ENCODE data around the gene PLA2R1.

Gene PLA2R1

DNA sequence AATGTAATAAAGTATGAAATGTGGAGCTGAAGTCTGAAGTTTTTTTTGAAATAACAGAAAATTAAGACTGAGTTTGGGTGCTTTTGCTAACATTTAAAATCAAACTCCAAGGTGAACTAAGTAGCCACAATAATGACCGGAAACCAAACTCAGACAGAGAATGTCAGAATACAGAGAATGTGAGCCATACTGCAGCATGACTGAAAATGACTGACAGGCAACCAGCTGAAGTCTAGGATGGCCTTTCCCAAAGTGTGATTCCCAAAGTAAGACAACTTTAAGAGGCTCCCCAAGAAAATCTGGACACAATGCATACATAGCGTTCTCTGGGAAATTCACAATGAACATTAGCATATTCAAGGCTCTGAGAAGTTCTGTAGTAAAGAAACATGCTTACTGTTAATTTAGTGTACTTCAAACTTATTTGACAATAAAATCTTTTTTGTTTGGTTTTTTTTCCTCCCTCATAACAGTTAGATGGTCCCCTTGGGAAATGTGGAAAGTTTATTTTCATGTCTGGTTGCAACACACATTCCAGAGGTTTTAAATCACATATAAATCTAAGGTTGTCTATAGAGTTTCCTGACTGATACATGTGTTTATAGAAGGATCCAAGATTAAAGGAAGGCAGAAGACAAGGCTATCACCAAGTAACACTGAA lies 28.6 kb downstream of the PLA2R1 start:
- DNase-seq (ENCODE audit: extremely low read depth in 1 of 2, low read depth in 1 of 2) = no peak

DNA sequence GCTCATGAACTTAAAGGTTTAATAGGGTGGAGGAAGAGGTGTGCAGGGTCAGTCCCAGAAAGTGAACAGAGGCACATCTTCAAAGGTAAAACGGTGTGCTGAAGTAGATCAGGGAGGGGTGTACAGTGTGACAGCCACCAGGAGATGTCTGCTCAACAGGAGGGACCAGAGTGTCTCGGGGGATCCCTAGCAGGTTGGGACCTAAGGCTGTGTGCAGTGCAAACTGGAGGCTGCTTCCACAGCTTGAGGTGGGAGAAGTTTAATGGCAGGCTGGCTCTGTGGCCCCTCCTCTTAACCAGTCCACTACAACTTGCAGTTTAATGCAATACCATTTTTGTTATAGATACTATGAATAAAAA lies 33.2 kb downstream of the PLA2R1 start:
- no peak for DNase-seq (ENCODE audit: extremely low read depth in 1 of 2, low read depth in 1 of 2)

GRCh38 chr2:160028431-160029269 lies 33.8 kb downstream of the PLA2R1 start:
- DNase-seq (ENCODE audit: extremely low read depth in 1 of 2, low read depth in 1 of 2) = no peak

GRCh38 chr2:160022162-160022561 lies 40.3 kb downstream of the PLA2R1 start:
- DNase-seq (ENCODE audit: extremely low read depth in 1 of 2, low read depth in 1 of 2) = no peak

DNA sequence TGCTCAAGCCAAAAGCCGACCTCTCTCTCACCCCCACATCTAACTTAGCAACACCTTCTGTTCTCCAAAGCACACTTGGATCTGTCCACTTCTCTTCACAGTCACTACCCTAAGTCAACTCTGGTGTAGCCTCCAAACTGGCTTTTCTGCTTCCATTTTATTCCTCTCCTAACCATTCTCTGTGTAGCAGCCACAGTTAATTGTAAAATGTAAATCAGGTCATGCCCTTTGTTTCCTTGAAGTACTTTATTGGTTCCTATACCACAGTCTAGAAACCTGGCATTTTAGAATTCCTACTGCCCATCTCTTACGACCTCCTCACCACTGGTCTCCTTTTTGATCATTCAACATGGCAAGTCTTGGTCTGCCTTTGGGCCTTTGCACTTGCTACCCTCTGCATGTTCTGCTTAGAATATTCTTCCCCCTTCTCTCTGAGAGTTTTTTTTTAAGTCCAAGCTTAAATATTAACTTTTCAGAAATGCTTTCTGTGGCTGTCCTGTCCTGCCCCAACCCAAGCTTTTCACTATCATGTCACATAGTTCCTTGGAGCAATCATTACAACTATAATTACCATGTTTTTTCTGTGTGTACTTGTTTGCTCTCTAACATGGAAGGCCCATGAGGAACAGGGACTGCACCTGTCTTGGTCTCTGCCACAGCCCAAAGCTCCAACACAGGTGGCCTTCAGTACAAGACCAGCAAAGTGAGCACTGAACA lies 42.9 kb downstream of the PLA2R1 start:
- DNase-seq (ENCODE audit: extremely low read depth in 1 of 2, low read depth in 1 of 2) = no peak

DNA sequence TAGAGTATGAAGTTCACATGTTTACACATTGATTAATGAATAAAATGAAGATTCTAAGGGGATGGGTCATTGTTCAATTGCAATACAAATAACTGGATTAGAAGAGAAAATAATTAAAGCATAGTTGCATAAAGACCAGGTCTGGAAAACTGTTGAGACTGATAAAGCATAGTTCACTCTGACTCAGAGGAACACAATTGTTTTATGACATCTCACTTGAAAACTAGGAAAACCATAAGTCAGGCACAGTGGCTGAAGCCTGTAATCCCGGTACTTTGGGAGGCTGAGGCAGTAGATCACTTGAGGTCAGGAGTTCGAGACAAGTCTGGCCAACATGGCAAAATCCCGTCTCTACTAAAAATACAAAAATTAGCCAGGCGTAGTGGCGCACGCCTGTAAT lies 46.7 kb downstream of the PLA2R1 start:
- DNase-seq (ENCODE audit: extremely low read depth in 1 of 2, low read depth in 1 of 2) = no peak

GRCh38 chr2:160014227-160014626 lies 48.2 kb downstream of the PLA2R1 start:
- no peak for DNase-seq (ENCODE audit: extremely low read depth in 1 of 2, low read depth in 1 of 2)

DNA sequence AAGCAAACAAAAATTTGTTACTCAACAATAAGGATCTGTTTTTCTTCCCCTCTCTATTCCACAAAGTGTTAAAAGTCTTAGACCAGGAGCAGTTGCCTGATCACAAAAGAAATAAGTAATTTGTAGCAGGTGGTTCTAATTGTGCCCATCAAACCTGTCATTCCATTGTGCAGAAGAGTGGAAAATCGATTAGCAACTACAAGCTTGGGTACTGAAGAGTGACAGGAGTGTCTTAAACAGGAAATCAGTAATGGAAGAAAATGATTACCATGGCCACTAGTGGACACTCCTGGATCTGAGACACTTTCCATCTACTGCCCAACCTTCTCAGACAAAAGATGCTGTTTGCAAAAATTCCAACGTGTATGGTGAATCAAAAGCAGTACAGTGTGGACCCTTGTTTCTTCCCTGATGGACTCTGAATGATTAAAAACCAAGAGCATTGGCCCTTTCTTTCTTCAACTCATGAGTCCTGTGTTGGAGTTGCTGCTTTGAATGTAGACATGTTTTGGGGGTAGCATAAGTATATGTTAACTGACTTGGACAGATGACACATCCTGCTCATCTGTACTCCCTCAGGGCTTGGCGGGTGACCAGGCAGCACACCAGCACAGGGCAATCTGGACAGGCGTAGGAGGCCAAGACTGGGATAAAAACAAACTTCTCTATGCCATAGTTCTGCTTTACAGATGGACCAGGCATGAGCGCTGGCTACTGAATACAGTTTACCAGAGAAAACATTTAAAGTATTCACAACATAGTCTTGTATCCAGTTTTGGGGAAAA lies 51.9 kb downstream of the PLA2R1 start:
- DNase-seq (ENCODE audit: extremely low read depth in 1 of 2, low read depth in 1 of 2) = no peak

DNA sequence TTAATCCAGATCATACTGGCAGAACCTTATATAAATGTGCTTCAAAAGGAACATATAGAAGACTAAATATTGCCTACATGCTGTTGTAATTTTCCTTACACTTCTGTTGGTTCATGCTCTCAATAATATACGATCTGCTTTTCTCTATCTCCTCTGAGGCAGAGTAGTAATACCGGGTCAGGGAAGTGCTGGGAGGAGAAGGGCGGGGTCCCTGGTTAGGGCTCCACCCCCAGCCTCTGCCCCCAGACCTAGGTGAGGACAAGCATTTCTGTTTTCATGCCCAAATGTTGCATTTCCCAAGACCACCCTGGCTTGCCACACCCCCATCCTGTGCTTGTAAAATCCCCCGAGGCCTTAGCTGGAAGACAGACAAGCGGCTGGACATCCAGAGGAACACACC lies 55.3 kb downstream of the PLA2R1 start:
- no peak for DNase-seq (ENCODE audit: extremely low read depth in 1 of 2, low read depth in 1 of 2)

DNA sequence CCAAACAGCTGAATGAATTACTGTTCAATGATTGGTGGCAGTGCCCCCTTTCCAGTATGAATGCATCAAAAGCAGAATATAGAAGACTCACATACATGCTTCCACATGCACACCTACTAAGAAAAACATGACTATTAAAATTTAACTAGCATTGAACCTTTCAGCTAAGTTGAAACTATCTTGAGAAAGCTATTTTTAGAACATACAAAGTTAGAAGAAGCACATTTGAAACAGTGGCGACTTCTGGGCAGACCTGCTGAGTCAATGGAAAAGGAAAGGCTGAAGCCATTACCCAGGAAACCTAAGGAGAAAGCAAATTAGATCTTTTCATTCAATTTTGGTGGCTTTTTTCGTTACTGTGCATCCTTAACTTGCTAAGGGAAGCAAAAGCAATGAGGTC lies 55.9 kb downstream of the PLA2R1 start:
- DNase-seq (ENCODE audit: extremely low read depth in 1 of 2, low read depth in 1 of 2) = no peak

GRCh38 chr2:160005908-160006307 lies 56.5 kb downstream of the PLA2R1 start:
- DNase-seq (ENCODE audit: extremely low read depth in 1 of 2, low read depth in 1 of 2) = no peak

GRCh38 chr2:160005476-160005875 lies 56.9 kb downstream of the PLA2R1 start:
- no peak for DNase-seq (ENCODE audit: extremely low read depth in 1 of 2, low read depth in 1 of 2)

- DNase-seq (ENCODE audit: extremely low read depth in 1 of 2, low read depth in 1 of 2) = no peak
These were observed 63.5 kb downstream of the PLA2R1 start for GRCh38 chr2:159998961-159999360.

DNA sequence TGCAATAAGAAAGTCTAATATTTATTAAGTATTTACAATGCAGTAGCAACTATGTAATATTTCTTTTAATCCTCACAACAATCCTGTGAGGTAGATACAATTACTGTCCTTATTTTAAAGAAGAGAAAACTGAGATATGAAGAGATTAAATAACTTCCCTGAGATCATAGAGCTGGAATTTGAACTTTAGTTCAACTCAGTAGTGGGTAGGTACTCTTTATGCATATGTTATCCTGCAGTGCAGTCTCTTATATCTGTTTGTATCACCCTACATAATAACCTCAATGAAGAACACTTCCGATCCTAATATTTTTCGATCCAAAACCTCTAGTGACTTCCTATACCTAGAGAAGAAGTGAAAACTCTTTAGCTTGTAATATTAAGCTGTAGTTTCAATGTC lies 64.2 kb downstream of the PLA2R1 start:
- DNase-seq (ENCODE audit: extremely low read depth in 1 of 2, low read depth in 1 of 2) = no peak

DNA sequence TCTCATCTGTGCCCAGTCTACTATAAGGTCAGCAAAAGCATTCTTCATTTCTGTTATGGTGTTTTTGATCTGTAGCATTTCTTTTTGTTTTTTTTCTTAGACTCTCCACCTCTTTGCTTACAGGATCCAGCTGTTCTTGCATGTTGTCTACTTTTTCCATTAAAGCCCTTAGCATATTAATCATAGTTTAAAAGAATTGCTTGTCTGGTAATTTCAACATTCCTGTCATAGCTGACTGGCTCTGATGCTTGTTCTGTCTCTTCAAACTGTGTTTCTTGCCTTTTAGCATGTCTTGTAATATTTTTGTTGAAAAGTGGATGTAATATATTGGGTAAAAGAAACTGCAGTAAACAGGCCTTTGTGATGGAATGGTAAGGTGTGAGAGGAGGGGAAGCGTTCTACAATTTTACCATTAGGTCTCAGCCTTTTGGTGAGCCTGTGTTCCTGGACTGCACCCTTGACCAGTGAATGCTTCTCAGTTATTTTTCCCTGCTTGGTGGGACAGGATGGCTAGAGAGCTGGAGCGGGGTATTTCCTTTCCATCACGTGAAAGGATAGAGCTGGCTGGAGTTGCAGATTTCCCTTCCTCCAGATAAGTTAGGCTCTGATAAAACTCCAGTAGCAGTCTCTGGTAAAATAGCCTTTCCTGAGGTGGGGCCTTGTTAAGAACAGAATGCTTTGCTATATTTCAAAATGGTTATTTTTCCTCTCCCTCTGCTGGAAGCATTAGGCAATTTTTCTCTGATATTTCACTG lies 65.4 kb downstream of the PLA2R1 start:
- no peak for DNase-seq (ENCODE audit: extremely low read depth in 1 of 2, low read depth in 1 of 2)

GRCh38 chr2:159995038-159995437 lies 67.4 kb downstream of the PLA2R1 start:
- no peak for DNase-seq (ENCODE audit: extremely low read depth in 1 of 2, low read depth in 1 of 2)

GRCh38 chr2:159989249-159989648 lies 73.2 kb downstream of the PLA2R1 start:
- no peak for DNase-seq (ENCODE audit: extremely low read depth in 1 of 2, low read depth in 1 of 2)

DNA sequence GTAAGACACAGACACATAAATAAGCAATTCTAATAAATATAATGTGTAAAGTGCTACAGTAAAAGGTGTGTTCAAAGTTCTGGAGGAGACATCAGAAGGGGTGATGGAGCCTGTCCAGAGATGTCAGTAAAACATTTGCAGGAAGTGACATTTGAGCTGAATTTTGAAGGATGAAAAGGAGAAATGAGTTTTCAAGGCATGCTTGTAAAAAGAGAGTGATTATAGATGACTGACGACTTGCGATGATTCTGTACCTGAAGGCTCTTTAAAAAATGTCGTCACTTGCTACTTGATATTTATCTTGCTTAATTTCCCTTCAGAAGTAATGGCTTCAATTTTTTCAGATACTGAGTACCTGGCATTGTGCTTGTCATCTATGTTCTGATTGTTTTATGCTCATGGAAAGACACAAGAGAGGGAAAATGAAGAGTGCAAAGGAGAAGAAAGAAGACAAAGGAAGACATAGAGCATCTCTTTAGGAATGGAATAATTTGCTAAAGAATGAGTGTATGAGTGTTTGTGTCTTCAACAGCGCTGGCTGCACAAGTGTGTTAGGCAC lies 73.9 kb downstream of the PLA2R1 start:
- DNase-seq (ENCODE audit: extremely low read depth in 1 of 2, low read depth in 1 of 2) = no peak

DNA sequence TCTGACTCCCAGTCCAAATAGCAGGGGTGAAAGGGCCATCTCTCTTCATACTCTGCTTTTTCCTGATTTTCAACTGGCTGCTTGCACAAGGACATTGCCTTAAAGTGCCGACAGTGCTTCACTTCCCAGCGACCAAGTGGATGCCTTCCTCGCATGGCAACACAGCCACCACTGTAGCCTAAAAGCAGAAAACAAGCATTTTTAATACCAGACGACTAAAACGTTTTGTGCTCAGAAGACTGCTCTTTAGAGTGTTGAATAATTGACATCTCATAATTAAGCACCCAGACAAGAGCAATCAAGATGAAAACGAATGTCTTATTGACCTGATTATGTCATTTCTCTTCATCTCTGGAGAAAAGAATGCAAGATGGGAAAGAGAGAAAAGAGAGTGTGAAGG lies 75.2 kb downstream of the PLA2R1 start:
- DNase-seq (ENCODE audit: extremely low read depth in 1 of 2, low read depth in 1 of 2) = no peak

DNA sequence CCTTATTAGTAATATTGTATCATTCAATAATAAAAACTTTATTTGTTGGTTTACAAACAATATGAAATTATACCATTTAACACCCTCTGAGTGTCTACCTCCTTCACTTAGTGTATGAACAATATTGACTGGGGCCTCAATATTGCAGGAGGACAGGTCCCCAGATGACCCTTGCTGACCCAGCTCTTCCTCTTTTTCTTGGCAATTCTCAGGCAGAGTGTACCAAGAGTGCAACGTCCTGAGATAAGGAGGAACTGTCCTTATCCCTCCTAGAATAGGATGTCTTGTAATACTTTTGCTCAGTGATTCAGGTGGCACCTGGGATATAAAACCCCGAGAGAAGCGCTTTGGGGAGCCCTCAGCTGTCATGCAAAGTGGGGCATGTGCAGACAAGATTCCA lies 76.8 kb downstream of the PLA2R1 start:
- no peak for DNase-seq (ENCODE audit: extremely low read depth in 1 of 2, low read depth in 1 of 2)

Measured in activated CD8-positive, alpha-beta memory T cell treated with anti-CD3 and anti-CD28 coated beads for 1 hour (primary cell).